Ovary (tissue), 9 donors: ENCODE measurements around the gene TENT5C. TPM values are rescaled to one million over a fixed set of nuclear protein-coding genes. Genes with fewer than 3 reads are reported as not detected.

Experiments used
- DNase-seq, 5 donors: peaks; one replicate each; pipeline ENCODE4 v3.0.0-alpha.2; 2019 to 2020
- H3K27ac ChIP-seq, 2 donors: fragments of 200-600 bp; one replicate each; pipeline versions ENCODE4 v1.5.1 to v1.8.0; 2019 to 2022
- H3K27me3 ChIP-seq: fragments of 200-600 bp; one replicate; pipeline ENCODE4 v1.8.0; 2022
- H3K36me3 ChIP-seq: fragments of 200-600 bp; sonication (generic); one replicate; pipeline ENCODE4 v1.5.1; 2019
- H3K4me1 ChIP-seq: one replicate; pipeline ENCODE4 v1.8.1; 2013; ENCODE audit warnings: mild to moderate bottlenecking, moderate library complexity; ENCODE audit not compliant: insufficient read depth
- H3K4me3 ChIP-seq: fragments of 200-600 bp; sonication (generic); one replicate; pipeline ENCODE4 v1.5.1; 2017
- H3K9me3 ChIP-seq, 2 donors: fragments of 200-600 bp in 1 of 2; sonication (generic) in 1 of 2; one replicate each; pipeline versions ENCODE4 v1.5.1 to v1.8.1; 2013 to 2019; ENCODE audit warnings: mild to moderate bottlenecking in 1 of 2, moderate library complexity in 1 of 2
- EP300 ChIP-seq: sonication (generic); formaldehyde crosslinking; IDR thresholded peaks from one replicate; pipeline ENCODE4 v1.6.1; 2017; ENCODE audit warnings: antibody characterized with exemption
- POLR2A ChIP-seq: fragments of 450-650 bp; IDR thresholded peaks from one replicate; pipeline ENCODE4 v1.6.1; 2017; ENCODE audit warnings: antibody characterized with exemption, mild to moderate bottlenecking, moderate library complexity
- WGBS, 3 donors: extraction: QIAGEN DNeasy Blood & Tissue Kit in 1 of 3; methylation state at CpG; one replicate each; pipeline versions ENCODE4 v1.1.5 to v1.1.7; 2013 to 2017; 5-methylcytosine and 5-hydroxymethylcytosine counted together
- intact Hi-C, 4 donors: fragments of 100-400 bp; cut with DNase I; formaldehyde crosslinking; loops; one replicate each; pipeline versions ENCODE4 v1.11.0 to v1.15.1; 2022 to 2023
- polyA plus RNA-seq, 2 donors: library from polyadenylated mRNA; stranded (reverse); fragments of 200-250 nt in 1 of 2; fragments of 350-450 nt in 1 of 2; fragmentation: Illumina TruSeq in 1 of 2; extraction: RNeasy Lipid Tissue Mini Kit (QIAGEN cat#74804) in 1 of 2; gene quantifications; one replicate each; pipeline ENCODE4 v1.2.3, GENCODE V29; 2013 to 2014
- total RNA-seq, 7 donors: library from RNA; depleted of rRNA in 2 of 7; stranded (reverse); fragments of >200 nt in 2 of 7; fragmentation: NEBNext Ultra II Directional in 3 of 7; extraction: Animal tissue kit (Norgen Biotek cat#: 25700) in 3 of 7; gene quantifications; one replicate each; pipeline versions ENCODE4 v1.1.0 to v1.2.4, GENCODE V29; 2016 to 2023
- TF ChIP-seq, protein P1 (sequence below), 3 donors: fragments of 450-650 bp in 2 of 3; fragments of 200-600 bp in 1 of 3; IDR thresholded peaks; one replicate each; pipeline versions ENCODE4 v1.5.1 to v1.8.0; 2016 to 2022; ENCODE audit warnings: antibody characterized with exemption in 3 of 3, mild to moderate bottlenecking in 1 of 3
- donor health status: DM: no; HTN: no; CAD: no; lungs with moderate emphysema.
- donor health status: DM: no; HTN: no; CAD: no.
- donor health status: Bipolar disorder and iron deficiency.
- donor health status: DM: yes; HTN: yes; CAD: no.
- donor health status: DM: no; HTN: no; CAD: no.
- donor health status: DM: yes; HTN: yes; CAD: no.

Gene TENT5C
- total and polyA plus RNA-seq, 9 donors = 2.6 to 24.7 (median 11.4) TPM

GRCh38 chr1:117570988-117571409 is 34.8 kb upstream of the TENT5C start:
- TF ChIP-seq EP300 (no peak), POLR2A (no peak)
- TF ChIP-seq, protein P1, sequence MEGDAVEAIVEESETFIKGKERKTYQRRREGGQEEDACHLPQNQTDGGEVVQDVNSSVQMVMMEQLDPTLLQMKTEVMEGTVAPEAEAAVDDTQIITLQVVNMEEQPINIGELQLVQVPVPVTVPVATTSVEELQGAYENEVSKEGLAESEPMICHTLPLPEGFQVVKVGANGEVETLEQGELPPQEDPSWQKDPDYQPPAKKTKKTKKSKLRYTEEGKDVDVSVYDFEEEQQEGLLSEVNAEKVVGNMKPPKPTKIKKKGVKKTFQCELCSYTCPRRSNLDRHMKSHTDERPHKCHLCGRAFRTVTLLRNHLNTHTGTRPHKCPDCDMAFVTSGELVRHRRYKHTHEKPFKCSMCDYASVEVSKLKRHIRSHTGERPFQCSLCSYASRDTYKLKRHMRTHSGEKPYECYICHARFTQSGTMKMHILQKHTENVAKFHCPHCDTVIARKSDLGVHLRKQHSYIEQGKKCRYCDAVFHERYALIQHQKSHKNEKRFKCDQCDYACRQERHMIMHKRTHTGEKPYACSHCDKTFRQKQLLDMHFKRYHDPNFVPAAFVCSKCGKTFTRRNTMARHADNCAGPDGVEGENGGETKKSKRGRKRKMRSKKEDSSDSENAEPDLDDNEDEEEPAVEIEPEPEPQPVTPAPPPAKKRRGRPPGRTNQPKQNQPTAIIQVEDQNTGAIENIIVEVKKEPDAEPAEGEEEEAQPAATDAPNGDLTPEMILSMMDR (IDR thresholded peaks at IDR 0.05) = no peak
- Histone ChIP-seq H3K27ac (no peak overlapping the region), H3K4me1 (no peaks in the 10 kb centered on the region), H3K9me3 (no peaks in the 10 kb centered on the region), H3K27me3 (no peaks in the 10 kb centered on the region), H3K4me3 (no peak overlapping the region), H3K36me3 (no peaks in the 10 kb centered on the region)
- WGBS, 3 donors = 72 to 93% (median 77%) methylated on average over 8 of the region's 8 CpGs
- no peak for DNase-seq
- intact Hi-C loops = no loop called here

DNA sequence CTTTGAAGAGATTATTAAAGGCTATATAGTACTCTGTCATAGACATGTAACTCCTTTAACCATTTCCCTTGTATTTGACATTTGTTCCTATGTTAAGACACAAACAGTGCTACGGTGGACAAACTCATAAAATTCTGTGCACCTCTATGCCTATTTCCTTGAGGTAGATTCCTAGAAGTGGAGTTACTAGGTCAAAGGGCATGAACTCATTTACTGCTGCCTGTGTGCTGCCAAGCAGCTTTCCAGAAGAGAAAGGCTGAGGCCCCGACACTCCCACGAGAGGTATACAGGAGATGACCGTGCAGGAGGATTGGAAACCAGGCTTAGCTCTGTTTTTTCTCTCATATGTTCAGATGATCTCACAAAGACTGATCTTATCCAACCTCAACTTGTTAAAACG is 34.4 kb upstream of the TENT5C start:
- Histone ChIP-seq H3K4me1 (no peaks in the 10 kb centered on the region), H3K27ac (no peak overlapping the region), H3K27me3 (no peaks in the 10 kb centered on the region), H3K9me3 (no peaks in the 10 kb centered on the region), H3K36me3 (no peaks in the 10 kb centered on the region), H3K4me3 (no peak overlapping the region)
- no peak for DNase-seq
- intact Hi-C loops = no loop called here
- TF ChIP-seq, protein P1 (IDR thresholded peaks at IDR 0.05) = no peak
- TF ChIP-seq POLR2A (no peak), EP300 (no peak)
- 79 to 92% (median 86%) methylated on average over 5 of the region's 5 CpGs for WGBS, 3 donors

DNA sequence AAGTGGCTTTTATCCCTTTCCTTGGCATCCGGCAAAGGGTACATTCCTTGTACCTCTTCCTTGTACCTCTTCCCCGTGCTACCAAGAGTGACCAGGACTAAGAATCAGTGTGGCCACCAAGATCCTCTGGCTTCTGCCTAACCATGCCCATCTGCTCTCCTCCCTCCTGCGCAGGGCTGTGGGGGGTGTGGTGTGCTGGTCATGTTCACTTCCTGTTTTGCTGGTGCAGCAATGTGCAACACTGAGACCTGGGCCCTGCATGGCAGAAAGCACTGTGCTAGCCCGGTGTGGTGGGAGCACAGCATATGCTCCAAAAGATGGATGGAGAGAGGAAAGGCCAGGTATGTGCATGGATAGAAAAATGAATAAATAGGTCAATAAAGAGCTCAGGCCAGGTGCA is 33.3 kb upstream of the TENT5C start:
- Histone ChIP-seq H3K4me3 (no peak overlapping the region), H3K36me3 (no peaks in the 10 kb centered on the region), H3K27me3 (no peaks in the 10 kb centered on the region), H3K9me3 (no peaks in the 10 kb centered on the region), H3K4me1 (no peaks in the 10 kb centered on the region), H3K27ac (no peak overlapping the region)
- 70 to 91% (median 82%) methylated on average over 4 of the region's 4 CpGs for WGBS, 3 donors
- intact Hi-C loops = no loop called here
- DNase-seq = no peak
- TF ChIP-seq EP300 (no peak), POLR2A (no peak)
- TF ChIP-seq, protein P1 (IDR thresholded peaks at IDR 0.05) = no peak

GRCh38 chr1:117573386-117574023 is 32.3 kb upstream of the TENT5C start:
- no peak overlapping the region for H3K27ac ChIP-seq
- intact Hi-C loops = no loop called here
- TF ChIP-seq EP300 (no peak), POLR2A (no peak)
- TF ChIP-seq, protein P1 (IDR thresholded peaks at IDR 0.05) = no peak
- H3K4me3 ChIP-seq = no peak overlapping the region
- H3K4me1 ChIP-seq = no peaks in the 10 kb centered on the region
- DNase-seq = peak in 3 of 5 donors; percentile 27 to 43 (median 30)
- no peaks in the 10 kb centered on the region for H3K36me3 ChIP-seq
- H3K9me3 ChIP-seq = no peaks in the 10 kb centered on the region
- WGBS, 3 donors = 36 to 39% (median 37%) methylated on average over 10 of the region's 10 CpGs
- H3K27me3 ChIP-seq = no peaks in the 10 kb centered on the region
